Neural progenitor cell (in vitro differentiated cells): ENCODE results near the gene SLC25A20. TPM values are rescaled to one million over a fixed set of nuclear protein-coding genes. Genes with fewer than 3 reads are reported as not detected.

Experiments
- DNase-seq: peaks from one replicate; pipeline ENCODE4 v3.0.0-alpha.2; 2016; ENCODE audit warnings: low spot score
- H2AFZ ChIP-seq: fragments of 200-600 bp; sonication (generic); replicated peaks from 2 replicates; pipeline ENCODE4 v1.6.1; 2016; ENCODE audit warnings: antibody characterized with exemption
- H3F3A ChIP-seq: fragments of 200-600 bp; sonication (generic); 2 replicates; pipeline ENCODE4 v1.6.1; 2016; ENCODE audit warnings: antibody characterized with exemption, low read depth
- H3K27ac ChIP-seq: fragments of 200-600 bp; sonication (generic); 2 replicates; pipeline ENCODE4 v1.5.1; 2016; ENCODE audit warnings: mild to moderate bottlenecking
- H3K27me3 ChIP-seq: fragments of 200-600 bp; sonication (generic); 2 replicates; pipeline ENCODE4 v1.6.1; 2016; ENCODE audit warnings: mild to moderate bottlenecking, moderate library complexity
- H3K36me3 ChIP-seq: fragments of 200-600 bp; sonication (generic); 2 replicates; pipeline ENCODE4 v1.5.1; 2016
- H3K4me1 ChIP-seq: fragments of 200-600 bp; sonication (generic); 2 replicates; pipeline ENCODE4 v1.6.1; 2016; ENCODE audit warnings: mixed run types
- H3K4me2 ChIP-seq: fragments of 200-600 bp; sonication (generic); 2 replicates; pipeline ENCODE4 v1.6.1; 2016
- H3K4me3 ChIP-seq: fragments of 200-600 bp; sonication (generic); 2 replicates; pipeline ENCODE4 v1.5.1; 2016
- H3K79me2 ChIP-seq: fragments of 200-600 bp; sonication (generic); 2 replicates; pipeline ENCODE4 v1.6.1; 2016; ENCODE audit warnings: low read depth
- H3K9ac ChIP-seq: fragments of 200-600 bp; sonication (generic); 2 replicates; pipeline ENCODE4 v1.6.1; 2016
- H3K9me3 ChIP-seq: fragments of 200-600 bp; sonication (generic); 2 replicates; pipeline ENCODE4 v1.5.1; 2016; ENCODE audit warnings: low read depth
- H4K20me1 ChIP-seq: fragments of 200-600 bp; sonication (generic); 2 replicates; pipeline ENCODE4 v1.6.1; 2016; ENCODE audit warnings: low read depth
- H3K27ac Mint-ChIP-seq: 3 replicates; pipeline ENCODE4 v1.8.0; 2021; ENCODE audit warnings: mixed read lengths
- H3K27me3 Mint-ChIP-seq: 2 replicates; pipeline ENCODE4 v1.8.0; 2022; ENCODE audit warnings: low read depth, mild to moderate bottlenecking, inconsistent platforms, moderate library complexity, mixed read lengths; ENCODE audit not compliant: insufficient read depth
- H3K36me3 Mint-ChIP-seq: 3 replicates; pipeline ENCODE4 v1.8.0; 2021; ENCODE audit warnings: mixed read lengths
- H3K4me1 Mint-ChIP-seq: 3 replicates; pipeline ENCODE4 v1.8.0; 2021; ENCODE audit warnings: mixed read lengths
- H3K4me3 Mint-ChIP-seq: 3 replicates; pipeline ENCODE4 v1.8.0; 2021; ENCODE audit warnings: mild to moderate bottlenecking, moderate library complexity, mixed read lengths
- H3K9me3 Mint-ChIP-seq: 3 replicates; pipeline ENCODE4 v1.8.0; 2020; ENCODE audit warnings: mixed read lengths
- CTCF ChIP-seq: fragments of 200-600 bp; sonication (generic); IDR thresholded peaks from 2 replicates; pipeline ENCODE4 v1.5.1; 2017; ENCODE audit warnings: antibody characterized with exemption, mild to moderate bottlenecking
- EZH2 ChIP-seq: fragments of 200-600 bp; sonication (generic); IDR thresholded peaks from 2 replicates; pipeline ENCODE4 v1.6.1; 2017; ENCODE audit warnings: antibody characterized with exemption, mild to moderate bottlenecking, moderate library complexity
- EZH2phosphoT487 ChIP-seq: fragments of 200-600 bp; sonication (generic); IDR thresholded peaks from 2 replicates; pipeline ENCODE4 v1.6.1; 2017; ENCODE audit warnings: antibody characterized with exemption
- total RNA-seq: library from RNA; depleted of rRNA; stranded (reverse); fragments of >200 nt; gene quantifications from 2 replicates; pipeline ENCODE4 v1.2.3, GENCODE V29; 2015; ENCODE audit warnings: low replicate concordance

Gene SLC25A20
- total RNA-seq, 1 donor from 2014 or later = 12.5 TPM

- Histone ChIP-seq H4K20me1 (no peaks in the 10 kb centered on the region), H3K79me2 (no peaks in the 10 kb centered on the region), H3K27me3 (no peaks in the 10 kb centered on the region), H3K36me3 (no peaks in the 10 kb centered on the region), H3K4me2 (no peak overlapping the region), H3K9ac (no peak overlapping the region), H3K4me1 (no peaks in the 10 kb centered on the region), H3K27ac (no peak overlapping the region), H3F3A (no peaks in the 10 kb centered on the region), H3K4me3 (no peak overlapping the region), H2AFZ (no peak overlapping the region), H3K9me3 (no peaks in the 10 kb centered on the region)
- Mint-ChIP-seq H3K27me3 (no peaks in the 10 kb centered on the region), H3K9me3 (no peaks in the 10 kb centered on the region), H3K27ac (no peak overlapping the region), H3K4me1 (peaks cover 2% of the 10 kb centered on the region), H3K36me3 (no peaks in the 10 kb centered on the region), H3K4me3 (no peak overlapping the region)
- TF ChIP-seq EZH2 (no peak), EZH2phosphoT487 (no peak), CTCF (no peak)
- no peak for DNase-seq
Observed at GRCh38 chr3:48885753-48886152, 12.9 kb downstream of the SLC25A20 start.

DNA sequence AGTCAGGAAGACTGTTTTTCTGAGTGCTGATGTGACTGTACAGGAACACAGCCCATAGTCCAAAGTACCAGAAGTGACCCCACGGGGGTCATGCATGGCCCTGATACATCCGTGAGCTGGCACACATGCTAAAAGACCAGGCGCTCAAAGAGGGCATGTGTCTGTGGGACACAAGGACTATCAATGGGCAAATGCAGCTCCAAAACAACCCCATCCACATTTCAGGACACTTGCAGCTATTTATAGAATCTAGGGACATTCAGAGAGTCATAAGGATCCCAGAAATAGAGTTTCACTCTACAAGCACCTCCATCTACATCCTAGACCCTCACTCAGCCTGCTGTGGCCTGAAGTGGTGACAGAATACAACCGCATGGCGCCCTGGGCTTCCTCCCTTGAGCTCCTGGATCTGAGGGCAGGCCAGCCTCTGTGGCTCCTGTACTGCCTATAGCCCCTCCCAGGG lies 17.0 kb downstream of the SLC25A20 start:
- Histone ChIP-seq H3K4me3 (no peak overlapping the region), H2AFZ (no peak overlapping the region), H3K4me2 (no peak overlapping the region), H3K27me3 (no peaks in the 10 kb centered on the region), H3K9ac (no peak overlapping the region), H3K9me3 (no peaks in the 10 kb centered on the region), H3F3A (no peaks in the 10 kb centered on the region), H4K20me1 (no peaks in the 10 kb centered on the region), H3K4me1 (no peaks in the 10 kb centered on the region), H3K36me3 (no peaks in the 10 kb centered on the region), H3K27ac (no peak overlapping the region), H3K79me2 (no peaks in the 10 kb centered on the region)
- no peaks in the 10 kb centered on the region for H3K36me3 Mint-ChIP-seq
- H3K27me3 Mint-ChIP-seq = peaks cover 2% of the 10 kb centered on the region
- H3K9me3 Mint-ChIP-seq = no peaks in the 10 kb centered on the region
- H3K4me3 Mint-ChIP-seq = no peak overlapping the region
- no peak for DNase-seq
- no peak overlapping the region for H3K27ac Mint-ChIP-seq
- no peaks in the 10 kb centered on the region for H3K4me1 Mint-ChIP-seq
- TF ChIP-seq CTCF (no peak), EZH2phosphoT487 (no peak), EZH2 (no peak)

DNA sequence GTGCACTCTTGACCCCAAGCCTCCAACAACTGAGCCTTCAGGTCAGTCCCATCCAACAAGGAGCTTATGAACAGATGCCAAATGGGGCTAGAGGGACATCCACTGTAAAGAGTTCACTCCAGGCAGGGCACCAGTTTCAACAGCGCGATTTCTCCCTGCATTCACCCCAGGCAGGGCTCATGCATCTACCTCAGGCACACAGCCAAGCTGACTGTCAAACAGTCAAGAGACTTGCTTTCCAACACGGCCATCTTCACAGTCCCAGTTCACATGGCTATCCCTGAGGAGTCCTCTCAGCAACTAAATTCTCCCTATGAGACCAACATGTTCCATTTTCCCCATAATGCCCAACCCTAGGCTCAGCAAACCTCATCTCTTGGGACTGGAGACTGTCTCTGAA lies 17.7 kb downstream of the SLC25A20 start:
- Histone ChIP-seq H3K27ac (no peak overlapping the region), H4K20me1 (no peaks in the 10 kb centered on the region), H3K4me2 (no peak overlapping the region), H3K27me3 (no peaks in the 10 kb centered on the region), H3K4me1 (no peaks in the 10 kb centered on the region), H3K79me2 (no peaks in the 10 kb centered on the region), H3F3A (no peaks in the 10 kb centered on the region), H3K9ac (no peak overlapping the region), H3K36me3 (no peaks in the 10 kb centered on the region), H3K4me3 (no peak overlapping the region), H3K9me3 (no peaks in the 10 kb centered on the region), H2AFZ (no peak overlapping the region)
- DNase-seq = no peak
- TF ChIP-seq CTCF (no peak), EZH2 (no peak), EZH2phosphoT487 (no peak)
- H3K27me3 Mint-ChIP-seq = peaks cover 2% of the 10 kb centered on the region
- no peaks in the 10 kb centered on the region for H3K4me1 Mint-ChIP-seq
- H3K36me3 Mint-ChIP-seq = no peaks in the 10 kb centered on the region
- H3K27ac Mint-ChIP-seq = no peak overlapping the region
- no peak overlapping the region for H3K4me3 Mint-ChIP-seq
- no peaks in the 10 kb centered on the region for H3K9me3 Mint-ChIP-seq
